Lower lobe of right lung (tissue), 2 donors: ENCODE data around the gene LCE1C. TPM values are rescaled to one million over a fixed set of nuclear protein-coding genes. Genes with fewer than 3 reads are reported as not detected.

Experiments
- ATAC-seq, 2 donors: fragments of 200-7000 bp; cut with Tn5 transposase; one replicate each; pipeline ENCODE4 v1.9.1; 2020 to 2022; ENCODE audit warnings: mild to moderate bottlenecking in 2 of 2, moderate library complexity in 2 of 2
- DNase-seq: peaks from one replicate; pipeline ENCODE4 v3.0.0-alpha.2; 2020
- H3K27ac ChIP-seq: fragments of 200-600 bp; one replicate; pipeline ENCODE4 v1.8.0; 2022
- H3K27me3 ChIP-seq: fragments of 200-600 bp; one replicate; pipeline ENCODE4 v1.8.0; 2022; ENCODE audit warnings: low read depth
- H3K36me3 ChIP-seq: fragments of 200-600 bp; one replicate; pipeline ENCODE4 v1.8.0; 2022; ENCODE audit warnings: mild to moderate bottlenecking
- H3K4me1 ChIP-seq: fragments of 200-600 bp; one replicate; pipeline ENCODE4 v1.8.0; 2022
- H3K4me3 ChIP-seq: fragments of 200-600 bp; one replicate; pipeline ENCODE4 v1.8.0; 2022; ENCODE audit warnings: mild to moderate bottlenecking
- H3K9me3 ChIP-seq: fragments of 200-600 bp; one replicate; pipeline ENCODE4 v1.8.0; 2022
- intact Hi-C: fragments of 100-400 bp; cut with DNase I; formaldehyde crosslinking; loops from one replicate; pipeline ENCODE4 v1.11.0; 2022
- total RNA-seq: library from RNA; stranded (reverse); fragmentation: NEBNext Ultra II Directional; extraction: Animal tissue kit (Norgen Biotek cat#: 25700); gene quantifications from one replicate; pipeline ENCODE4 v1.2.1, GENCODE V29; 2021
- TF ChIP-seq, protein P1 (sequence below): fragments of 200-600 bp; IDR thresholded peaks from one replicate; pipeline ENCODE4 v1.8.0; 2022; ENCODE audit warnings: antibody characterized with exemption, mild to moderate bottlenecking
- donor health status: DM: no; HTN: yes; CAD: no; lungs with severe emphysema.

LCE1C gene
- total RNA-seq, 1 donor from 2014 or later = not detected

DNA sequence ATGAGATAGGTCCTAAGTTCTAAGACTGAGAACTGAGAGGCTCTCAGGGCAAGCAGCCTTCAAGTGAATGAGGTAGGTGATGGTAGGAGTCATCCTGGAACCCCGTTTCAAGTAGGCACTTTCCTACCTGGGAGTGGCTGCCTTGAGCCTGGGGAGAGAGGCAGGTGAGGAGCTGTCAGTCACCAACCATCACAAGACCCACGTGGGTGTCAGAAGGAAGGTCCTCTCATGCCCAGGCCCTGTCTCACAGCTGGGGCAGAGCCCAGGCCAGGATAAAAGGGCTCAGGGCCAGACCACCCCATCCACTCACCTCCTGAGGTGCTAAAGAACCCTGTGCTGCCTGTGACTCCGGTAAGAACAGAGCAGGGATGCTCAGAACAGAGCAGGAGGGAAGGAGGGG is 10.0 kb downstream of the LCE1C start, which contains the start of gene LCE1D:
Gene LCE1D, plus strand, starts transcription at position 301 of the 400 bp plus-strand sequence. CDS start 1,074 bp downstream, outside the sequence.
- intact Hi-C loops = no loop called here
- Histone ChIP-seq H3K4me1 (no peaks in the 10 kb centered on the region), H3K27ac (no peak within 1 kb of the TSS), H3K27me3 (no peaks in the 10 kb centered on the region), H3K36me3 (no peaks in the 10 kb centered on the region), H3K4me3 (no peak within 1 kb of the TSS), H3K9me3 (no peaks in the 10 kb centered on the region)
- DNase-seq (no peak), ATAC-seq (peak in 1 of 2 donors; percentile 38)
- TF ChIP-seq, protein P1, sequence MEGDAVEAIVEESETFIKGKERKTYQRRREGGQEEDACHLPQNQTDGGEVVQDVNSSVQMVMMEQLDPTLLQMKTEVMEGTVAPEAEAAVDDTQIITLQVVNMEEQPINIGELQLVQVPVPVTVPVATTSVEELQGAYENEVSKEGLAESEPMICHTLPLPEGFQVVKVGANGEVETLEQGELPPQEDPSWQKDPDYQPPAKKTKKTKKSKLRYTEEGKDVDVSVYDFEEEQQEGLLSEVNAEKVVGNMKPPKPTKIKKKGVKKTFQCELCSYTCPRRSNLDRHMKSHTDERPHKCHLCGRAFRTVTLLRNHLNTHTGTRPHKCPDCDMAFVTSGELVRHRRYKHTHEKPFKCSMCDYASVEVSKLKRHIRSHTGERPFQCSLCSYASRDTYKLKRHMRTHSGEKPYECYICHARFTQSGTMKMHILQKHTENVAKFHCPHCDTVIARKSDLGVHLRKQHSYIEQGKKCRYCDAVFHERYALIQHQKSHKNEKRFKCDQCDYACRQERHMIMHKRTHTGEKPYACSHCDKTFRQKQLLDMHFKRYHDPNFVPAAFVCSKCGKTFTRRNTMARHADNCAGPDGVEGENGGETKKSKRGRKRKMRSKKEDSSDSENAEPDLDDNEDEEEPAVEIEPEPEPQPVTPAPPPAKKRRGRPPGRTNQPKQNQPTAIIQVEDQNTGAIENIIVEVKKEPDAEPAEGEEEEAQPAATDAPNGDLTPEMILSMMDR = no peak

DNA sequence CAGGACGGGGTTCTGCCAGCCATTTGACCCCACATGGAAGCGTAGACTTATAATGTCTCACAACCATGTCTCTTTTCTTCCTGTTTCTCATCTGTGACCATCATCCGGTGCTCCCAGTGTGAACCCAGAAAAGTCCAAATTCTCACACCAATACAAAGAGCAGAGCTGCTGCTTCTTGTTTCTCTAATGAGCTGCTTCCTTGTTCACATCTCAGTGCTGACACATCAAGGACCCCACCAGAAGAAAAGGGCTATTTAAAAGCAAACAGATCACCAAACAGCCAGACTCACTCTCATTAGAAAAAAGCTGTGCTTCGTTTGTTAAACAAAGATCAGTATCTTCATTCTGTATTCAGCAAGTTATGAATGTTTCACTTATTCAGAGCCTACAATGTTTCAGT is 10.8 kb downstream of the LCE1C start:
- H3K4me3 ChIP-seq = no peak overlapping the region
- H3K36me3 ChIP-seq = no peaks in the 10 kb centered on the region
- ATAC-seq (no peak), DNase-seq (no peak)
- TF ChIP-seq, protein P1 = no peak
- intact Hi-C loops = no loop called here
- no peaks in the 10 kb centered on the region for H3K4me1 ChIP-seq
- H3K9me3 ChIP-seq = no peaks in the 10 kb centered on the region
- no peak overlapping the region for H3K27ac ChIP-seq
- H3K27me3 ChIP-seq = no peaks in the 10 kb centered on the region

DNA sequence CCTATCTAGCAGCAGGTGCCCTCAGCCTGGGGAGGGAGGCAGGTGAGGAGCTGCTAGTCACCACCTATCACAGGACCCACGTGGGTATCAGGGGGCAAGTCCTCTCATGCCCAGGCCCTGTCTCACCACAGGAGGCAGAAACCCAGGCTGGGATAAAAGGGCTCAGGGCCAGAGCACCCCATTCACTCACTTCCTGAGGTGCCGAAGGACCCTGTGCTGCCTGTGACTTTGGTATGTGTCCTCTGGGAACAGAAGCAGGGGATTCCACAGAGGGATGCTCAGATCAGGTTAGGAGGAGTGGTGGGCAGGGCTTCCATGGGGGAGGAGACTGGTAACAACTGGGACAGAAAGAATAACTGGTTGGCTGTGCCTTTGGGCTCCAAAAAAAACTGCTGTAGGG is 20.4 kb downstream of the LCE1C start, which contains the start of gene LCE1E:
Gene LCE1E, plus strand, starts transcription at position 181 of the 400 bp plus-strand sequence. CDS start 1,043 bp downstream, outside the sequence.
- TF ChIP-seq, protein P1 = no peak
- no peaks in the 10 kb centered on the region for H3K9me3 ChIP-seq
- H3K36me3 ChIP-seq = no peaks in the 10 kb centered on the region
- no peak for ATAC-seq
- no peaks in the 10 kb centered on the region for H3K4me1 ChIP-seq
- H3K4me3 ChIP-seq = no peak within 1 kb of the TSS
- H3K27ac ChIP-seq = no peak within 1 kb of the TSS
- peaks cover 5% of the 10 kb centered on the region for H3K27me3 ChIP-seq
- intact Hi-C loops = no loop called here
- DNase-seq = no peak

GRCh38 chr1:152783095-152783494 is 23.4 kb downstream of the LCE1C start:
- DNase-seq (no peak), ATAC-seq (no peak)
- TF ChIP-seq, protein P1 = no peak
- Histone ChIP-seq H3K27ac (no peak overlapping the region), H3K27me3 (peaks cover 5% of the 10 kb centered on the region), H3K4me1 (no peaks in the 10 kb centered on the region), H3K36me3 (no peaks in the 10 kb centered on the region), H3K9me3 (no peaks in the 10 kb centered on the region), H3K4me3 (no peak overlapping the region)
- intact Hi-C loops = no loop called here

DNA sequence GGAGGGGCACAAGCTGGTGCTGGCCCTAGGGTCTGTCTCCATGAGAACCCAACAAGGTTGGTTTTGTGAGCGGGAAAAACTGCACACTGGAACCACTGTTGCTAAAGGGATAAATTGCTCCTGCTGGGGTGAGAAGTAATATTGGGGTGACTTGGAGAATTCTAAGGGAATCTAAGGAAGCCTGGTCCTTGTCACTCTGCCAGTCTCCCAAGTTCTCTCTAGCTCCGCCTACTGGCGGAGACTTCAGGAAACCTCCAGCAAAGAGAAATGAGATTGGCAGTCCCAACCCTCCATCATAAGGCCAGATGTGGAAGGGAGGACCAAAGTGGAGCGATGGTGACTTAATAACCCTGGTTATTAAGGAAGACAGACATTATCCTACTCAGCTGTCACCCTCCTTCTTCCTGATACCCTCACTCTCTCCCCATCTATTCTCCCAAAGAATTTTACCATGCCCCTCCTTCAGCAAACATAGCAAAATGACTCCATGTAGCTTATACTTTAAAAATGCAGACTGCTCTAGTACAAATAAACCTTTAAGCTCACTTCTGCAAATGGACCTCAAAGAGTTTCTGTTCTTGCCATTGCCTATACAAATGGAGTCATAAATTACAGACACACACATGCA is 28.8 kb downstream of the LCE1C start:
- intact Hi-C loops = no loop called here
- Histone ChIP-seq H3K27me3 (no peaks in the 10 kb centered on the region), H3K27ac (no peak overlapping the region), H3K36me3 (no peaks in the 10 kb centered on the region), H3K4me3 (no peak overlapping the region), H3K4me1 (no peaks in the 10 kb centered on the region), H3K9me3 (no peaks in the 10 kb centered on the region)
- ATAC-seq (no peak), DNase-seq (no peak)
- TF ChIP-seq, protein P1 = no peak
